ENCODE measurements around the gene C11orf65. TPM values are rescaled to one million over a fixed set of nuclear protein-coding genes. Genes with fewer than 3 reads are reported as not detected.
"Not testable (repeated sequence)": the region's sequence is repeated elsewhere in the genome, so short reads cannot be mapped to it uniquely, and the experiment has no call there.

Gene C11orf65
- total and polyA plus RNA-seq, 4 donors = 0.33 to 1.2 (median 0.68) TPM

DNA sequence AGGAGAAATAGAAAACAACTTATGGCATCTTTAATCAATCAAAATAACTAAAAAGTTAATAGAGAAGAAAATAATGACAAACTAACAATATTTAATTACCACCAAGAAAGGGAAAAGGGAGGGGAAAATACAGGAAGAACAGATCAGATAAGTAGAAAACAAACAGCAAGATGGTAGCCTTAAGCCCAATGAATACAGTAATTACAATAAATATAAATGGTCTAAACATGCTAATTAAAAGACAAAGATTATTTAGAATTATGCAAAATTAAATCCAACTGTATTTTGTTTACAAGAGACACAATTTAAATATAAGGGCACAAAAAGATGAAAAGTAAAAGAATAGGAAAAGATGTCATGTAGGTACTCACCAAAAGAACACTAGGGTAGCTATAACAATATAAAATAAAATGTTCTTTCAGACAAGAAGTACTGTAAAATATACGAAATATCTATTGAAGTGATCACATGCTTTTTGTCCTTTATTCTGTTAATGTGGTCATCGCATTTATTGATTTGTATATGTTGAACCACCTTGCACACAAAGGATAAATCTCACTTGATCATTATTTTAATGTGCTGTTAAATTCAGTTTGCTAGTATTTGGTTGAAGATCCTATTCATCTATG is 14.0 kb downstream of the C11orf65 start:
- no peaks in the 10 kb centered on the region for H3K9me3 ChIP-seq (ENCODE audit: control insufficient read depth in 4 of 4, low read length in 3 of 4)
- no peak overlapping the region for H3K9ac ChIP-seq (ENCODE audit: low read depth in 1 of 2, low read length in 2 of 2)
- WGBS = 98% methylated on average over 2 of the region's 2 CpGs
- DNase-seq (ENCODE audit: low spot score) = no peak
- H3K4me1 ChIP-seq (ENCODE audit: control insufficient read depth in 4 of 4, insufficient read depth in 4 of 4, low read length in 3 of 4) = no peaks in the 10 kb centered on the region
- H3K4me3 ChIP-seq (ENCODE audit: low read depth in 1 of 3, low read length in 3 of 3) = no peak overlapping the region
- no peak overlapping the region for H3K27ac ChIP-seq (ENCODE audit: low read depth in 1 of 2, low read length in 2 of 2)
- H3K36me3 ChIP-seq (ENCODE audit: control insufficient read depth in 4 of 4, insufficient read depth in 3 of 4, low read depth in 1 of 4, low read length in 3 of 4) = no peaks in the 10 kb centered on the region
- no peaks in the 10 kb centered on the region for H3K27me3 ChIP-seq (ENCODE audit: control insufficient read depth in 4 of 4, insufficient read depth in 4 of 4, low read length in 3 of 4)
- no peak for TF ChIP-seq EGR1 (IDR thresholded peaks at IDR 0.05; ENCODE audit: low read depth in 2 of 2)
- TF ChIP-seq FOXA1 (IDR thresholded peaks at IDR 0.05) = no peak
- TF ChIP-seq HNF4G (IDR thresholded peaks at IDR 0.05) = no peak
- no peak for TF ChIP-seq YY1 (IDR thresholded peaks at IDR 0.05)
- TF ChIP-seq, protein P1, sequence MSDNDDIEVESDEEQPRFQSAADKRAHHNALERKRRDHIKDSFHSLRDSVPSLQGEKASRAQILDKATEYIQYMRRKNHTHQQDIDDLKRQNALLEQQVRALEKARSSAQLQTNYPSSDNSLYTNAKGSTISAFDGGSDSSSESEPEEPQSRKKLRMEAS (IDR thresholded peaks at IDR 0.05) = no peak
- TF ChIP-seq, protein P2, sequence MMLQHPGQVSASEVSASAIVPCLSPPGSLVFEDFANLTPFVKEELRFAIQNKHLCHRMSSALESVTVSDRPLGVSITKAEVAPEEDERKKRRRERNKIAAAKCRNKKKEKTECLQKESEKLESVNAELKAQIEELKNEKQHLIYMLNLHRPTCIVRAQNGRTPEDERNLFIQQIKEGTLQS (IDR thresholded peaks at IDR 0.05) = no peak
- TF ChIP-seq RXRA (IDR thresholded peaks at IDR 0.05) = no peak
- TF ChIP-seq, protein P3, sequence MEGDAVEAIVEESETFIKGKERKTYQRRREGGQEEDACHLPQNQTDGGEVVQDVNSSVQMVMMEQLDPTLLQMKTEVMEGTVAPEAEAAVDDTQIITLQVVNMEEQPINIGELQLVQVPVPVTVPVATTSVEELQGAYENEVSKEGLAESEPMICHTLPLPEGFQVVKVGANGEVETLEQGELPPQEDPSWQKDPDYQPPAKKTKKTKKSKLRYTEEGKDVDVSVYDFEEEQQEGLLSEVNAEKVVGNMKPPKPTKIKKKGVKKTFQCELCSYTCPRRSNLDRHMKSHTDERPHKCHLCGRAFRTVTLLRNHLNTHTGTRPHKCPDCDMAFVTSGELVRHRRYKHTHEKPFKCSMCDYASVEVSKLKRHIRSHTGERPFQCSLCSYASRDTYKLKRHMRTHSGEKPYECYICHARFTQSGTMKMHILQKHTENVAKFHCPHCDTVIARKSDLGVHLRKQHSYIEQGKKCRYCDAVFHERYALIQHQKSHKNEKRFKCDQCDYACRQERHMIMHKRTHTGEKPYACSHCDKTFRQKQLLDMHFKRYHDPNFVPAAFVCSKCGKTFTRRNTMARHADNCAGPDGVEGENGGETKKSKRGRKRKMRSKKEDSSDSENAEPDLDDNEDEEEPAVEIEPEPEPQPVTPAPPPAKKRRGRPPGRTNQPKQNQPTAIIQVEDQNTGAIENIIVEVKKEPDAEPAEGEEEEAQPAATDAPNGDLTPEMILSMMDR (IDR thresholded peaks at IDR 0.05; ENCODE audit: low read depth, low read length, missing input control) = no peak

DNA sequence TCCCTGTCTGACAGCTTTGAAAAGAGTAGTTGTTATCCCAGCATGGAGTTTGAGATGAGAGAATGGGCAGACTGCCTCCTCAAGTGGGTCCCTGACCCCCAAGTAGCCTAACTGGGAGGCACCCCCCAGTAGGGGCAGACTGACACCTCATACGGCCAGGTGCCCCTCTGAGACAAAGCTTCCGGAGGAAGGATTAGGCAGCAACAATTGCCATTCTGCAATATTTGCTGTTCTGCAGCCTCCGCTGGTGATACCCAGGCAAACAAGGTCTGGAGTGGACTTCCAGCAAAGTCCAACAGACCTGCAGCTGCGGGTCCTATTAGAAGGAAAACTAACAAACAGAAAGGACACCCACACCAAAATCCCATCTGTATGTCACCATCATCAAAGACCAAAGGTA is 25.9 kb downstream of the C11orf65 start:
- H3K9me3 ChIP-seq (ENCODE audit: control insufficient read depth in 4 of 4, low read length in 3 of 4); H3K4me1 ChIP-seq (ENCODE audit: control insufficient read depth in 4 of 4, insufficient read depth in 4 of 4, low read length in 3 of 4); H3K36me3 ChIP-seq (ENCODE audit: control insufficient read depth in 4 of 4, insufficient read depth in 3 of 4, low read depth in 1 of 4, low read length in 3 of 4); H3K27ac ChIP-seq (ENCODE audit: low read depth in 1 of 2, low read length in 2 of 2); H3K9ac ChIP-seq (ENCODE audit: low read depth in 1 of 2, low read length in 2 of 2); H3K27me3 ChIP-seq (ENCODE audit: control insufficient read depth in 4 of 4, insufficient read depth in 4 of 4, low read length in 3 of 4); H3K4me3 ChIP-seq (ENCODE audit: low read depth in 1 of 3, low read length in 3 of 3); DNase-seq (ENCODE audit: low spot score): not testable (repeated sequence)
- 81% methylated on average over 4 of the region's 4 CpGs for WGBS

DNA sequence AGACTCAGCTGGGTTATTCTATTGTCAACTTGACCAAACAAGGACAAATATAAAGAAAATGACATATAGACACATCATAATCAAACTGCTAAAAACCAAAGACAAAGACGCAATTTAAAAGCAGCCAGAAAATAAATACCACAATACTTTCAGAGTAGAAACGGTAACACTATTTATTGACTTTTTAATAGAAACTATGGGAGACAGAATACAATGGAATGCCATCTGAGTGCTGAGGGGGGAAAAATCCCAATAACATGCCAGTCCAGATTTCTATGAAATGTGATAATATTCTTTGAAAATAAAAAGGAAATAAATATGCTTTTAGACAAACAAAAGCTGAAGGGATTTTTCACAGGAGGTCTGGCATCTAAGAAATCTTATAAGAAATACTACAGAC is 30.7 kb downstream of the C11orf65 start:
- Histone ChIP-seq H3K27ac (ENCODE audit: low read depth in 1 of 2, low read length in 2 of 2) (no peak overlapping the region), H3K9me3 (ENCODE audit: control insufficient read depth in 4 of 4, low read length in 3 of 4) (no peaks in the 10 kb centered on the region), H3K4me1 (ENCODE audit: control insufficient read depth in 4 of 4, insufficient read depth in 4 of 4, low read length in 3 of 4) (no peaks in the 10 kb centered on the region), H3K36me3 (ENCODE audit: control insufficient read depth in 4 of 4, insufficient read depth in 3 of 4, low read depth in 1 of 4, low read length in 3 of 4) (no peaks in the 10 kb centered on the region), H3K4me3 (ENCODE audit: low read depth in 1 of 3, low read length in 3 of 3) (no peak overlapping the region), H3K27me3 (ENCODE audit: control insufficient read depth in 4 of 4, insufficient read depth in 4 of 4, low read length in 3 of 4) (no peaks in the 10 kb centered on the region), H3K9ac (ENCODE audit: low read depth in 1 of 2, low read length in 2 of 2) (no peak overlapping the region)
- DNase-seq (ENCODE audit: low spot score) = no peak
- WGBS = 97% methylated on average over 2 of the region's 2 CpGs
- TF ChIP-seq HNF4A (conservative IDR thresholded peaks at IDR 0.05) = no peak
- TF ChIP-seq, protein P2 (IDR thresholded peaks at IDR 0.05) = no peak
- TF ChIP-seq FOXA1 (IDR thresholded peaks at IDR 0.05) = no peak
- TF ChIP-seq, protein P4, sequence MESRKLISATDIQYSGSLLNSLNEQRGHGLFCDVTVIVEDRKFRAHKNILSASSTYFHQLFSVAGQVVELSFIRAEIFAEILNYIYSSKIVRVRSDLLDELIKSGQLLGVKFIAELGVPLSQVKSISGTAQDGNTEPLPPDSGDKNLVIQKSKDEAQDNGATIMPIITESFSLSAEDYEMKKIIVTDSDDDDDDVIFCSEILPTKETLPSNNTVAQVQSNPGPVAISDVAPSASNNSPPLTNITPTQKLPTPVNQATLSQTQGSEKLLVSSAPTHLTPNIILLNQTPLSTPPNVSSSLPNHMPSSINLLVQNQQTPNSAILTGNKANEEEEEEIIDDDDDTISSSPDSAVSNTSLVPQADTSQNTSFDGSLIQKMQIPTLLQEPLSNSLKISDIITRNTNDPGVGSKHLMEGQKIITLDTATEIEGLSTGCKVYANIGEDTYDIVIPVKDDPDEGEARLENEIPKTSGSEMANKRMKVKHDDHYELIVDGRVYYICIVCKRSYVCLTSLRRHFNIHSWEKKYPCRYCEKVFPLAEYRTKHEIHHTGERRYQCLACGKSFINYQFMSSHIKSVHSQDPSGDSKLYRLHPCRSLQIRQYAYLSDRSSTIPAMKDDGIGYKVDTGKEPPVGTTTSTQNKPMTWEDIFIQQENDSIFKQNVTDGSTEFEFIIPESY (IDR thresholded peaks at IDR 0.05) = no peak
- no peak for TF ChIP-seq FOXA2 (IDR thresholded peaks at IDR 0.05)
- TF ChIP-seq, protein P3 (IDR thresholded peaks at IDR 0.05; ENCODE audit: low read depth, low read length, missing input control) = no peak
- TF ChIP-seq NR2F2 (IDR thresholded peaks at IDR 0.05) = no peak
- no peak for TF ChIP-seq SP1 (IDR thresholded peaks at IDR 0.05)
- TF ChIP-seq RXRA (IDR thresholded peaks at IDR 0.05) = no peak
- TF ChIP-seq, protein P5, sequence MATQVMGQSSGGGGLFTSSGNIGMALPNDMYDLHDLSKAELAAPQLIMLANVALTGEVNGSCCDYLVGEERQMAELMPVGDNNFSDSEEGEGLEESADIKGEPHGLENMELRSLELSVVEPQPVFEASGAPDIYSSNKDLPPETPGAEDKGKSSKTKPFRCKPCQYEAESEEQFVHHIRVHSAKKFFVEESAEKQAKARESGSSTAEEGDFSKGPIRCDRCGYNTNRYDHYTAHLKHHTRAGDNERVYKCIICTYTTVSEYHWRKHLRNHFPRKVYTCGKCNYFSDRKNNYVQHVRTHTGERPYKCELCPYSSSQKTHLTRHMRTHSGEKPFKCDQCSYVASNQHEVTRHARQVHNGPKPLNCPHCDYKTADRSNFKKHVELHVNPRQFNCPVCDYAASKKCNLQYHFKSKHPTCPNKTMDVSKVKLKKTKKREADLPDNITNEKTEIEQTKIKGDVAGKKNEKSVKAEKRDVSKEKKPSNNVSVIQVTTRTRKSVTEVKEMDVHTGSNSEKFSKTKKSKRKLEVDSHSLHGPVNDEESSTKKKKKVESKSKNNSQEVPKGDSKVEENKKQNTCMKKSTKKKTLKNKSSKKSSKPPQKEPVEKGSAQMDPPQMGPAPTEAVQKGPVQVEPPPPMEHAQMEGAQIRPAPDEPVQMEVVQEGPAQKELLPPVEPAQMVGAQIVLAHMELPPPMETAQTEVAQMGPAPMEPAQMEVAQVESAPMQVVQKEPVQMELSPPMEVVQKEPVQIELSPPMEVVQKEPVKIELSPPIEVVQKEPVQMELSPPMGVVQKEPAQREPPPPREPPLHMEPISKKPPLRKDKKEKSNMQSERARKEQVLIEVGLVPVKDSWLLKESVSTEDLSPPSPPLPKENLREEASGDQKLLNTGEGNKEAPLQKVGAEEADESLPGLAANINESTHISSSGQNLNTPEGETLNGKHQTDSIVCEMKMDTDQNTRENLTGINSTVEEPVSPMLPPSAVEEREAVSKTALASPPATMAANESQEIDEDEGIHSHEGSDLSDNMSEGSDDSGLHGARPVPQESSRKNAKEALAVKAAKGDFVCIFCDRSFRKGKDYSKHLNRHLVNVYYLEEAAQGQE (IDR thresholded peaks at IDR 0.05) = no peak
- no peak for TF ChIP-seq TAF1 (conservative IDR thresholded peaks at IDR 0.05)
- TF ChIP-seq HNF4G (IDR thresholded peaks at IDR 0.05) = no peak
